HEK293 (cell line): ENCODE results near the gene EFNB1.

Experiments used
- ZFP37 ChIP-seq: fragments of 450-650 bp; formaldehyde crosslinking; IDR thresholded peaks from 2 replicates; pipeline ENCODE4 v1.5.1; 2016; ENCODE audit warnings: missing biosample characterization, missing genetic modification characterization
- ZNF274 ChIP-seq, 2 experiments: fragments of 200-500 bp in 1 of 2; fragments of 450-650 bp in 1 of 2; sonication (Bioruptor generic) in 1 of 2; formaldehyde crosslinking in 1 of 2; IDR thresholded peaks; 2 replicates each; pipeline versions ENCODE4 v1.5.1 to v1.6.1; 2014 to 2016; ENCODE audit warnings: borderline replicate concordance in 1 of 2, inconsistent platforms in 1 of 2, low read length in 1 of 2, missing biosample characterization in 1 of 2, missing genetic modification characterization in 1 of 2
- TF ChIP-seq, protein P1 (sequence below): fragments of 450-650 bp; formaldehyde crosslinking; IDR thresholded peaks from 2 replicates; pipeline ENCODE4 v1.5.1; 2016; ENCODE audit warnings: missing biosample characterization, missing genetic modification characterization

DNA sequence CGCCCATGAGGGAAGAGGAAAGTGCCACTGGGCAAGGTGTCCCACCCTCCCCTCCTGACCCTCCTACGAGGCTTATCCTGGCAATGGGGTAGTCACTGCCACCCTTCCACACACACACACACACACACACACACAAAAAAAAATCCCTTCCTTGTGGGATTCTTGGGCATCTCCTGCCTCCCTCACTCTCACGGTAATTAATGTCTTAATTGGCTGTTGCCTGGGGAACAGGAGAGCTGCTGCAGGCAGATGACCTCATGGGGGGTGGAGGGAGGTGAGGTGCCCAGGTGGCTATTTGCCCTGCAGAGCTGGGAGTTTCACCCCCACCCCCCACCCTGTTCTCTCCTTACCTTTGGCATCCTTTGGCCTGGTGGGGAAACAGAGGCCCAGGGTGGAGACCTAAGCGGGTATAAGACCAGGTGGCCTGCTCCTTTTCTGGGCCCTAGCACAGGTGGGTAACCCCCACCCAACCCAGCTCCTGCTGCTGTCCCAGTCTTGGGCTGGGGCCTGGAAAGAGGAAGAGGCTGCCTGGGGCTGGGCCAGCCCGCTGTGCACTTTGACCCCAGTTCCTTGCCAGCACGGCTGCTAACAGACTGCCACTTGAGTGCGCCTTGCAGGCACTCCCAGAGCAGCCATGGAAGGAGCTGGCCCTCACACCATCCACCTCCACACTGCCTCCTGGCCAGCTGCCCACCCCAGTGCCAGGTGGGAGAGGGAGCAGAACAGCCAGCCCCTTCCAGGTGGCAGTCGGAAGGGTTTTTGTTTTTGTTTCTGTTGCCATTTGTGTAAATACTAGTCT is 12.6 kb downstream of the EFNB1 start:
- TF ChIP-seq ZNF274 (IDR thresholded peaks at IDR 0.05; ENCODE audit: low read length) (no peak), ZNF274 (tag by site-specific recombination; IDR thresholded peaks at IDR 0.05; ENCODE audit: borderline replicate concordance) (no peak), ZFP37 (tag by site-specific recombination) (no peak)
- TF ChIP-seq, protein P1, sequence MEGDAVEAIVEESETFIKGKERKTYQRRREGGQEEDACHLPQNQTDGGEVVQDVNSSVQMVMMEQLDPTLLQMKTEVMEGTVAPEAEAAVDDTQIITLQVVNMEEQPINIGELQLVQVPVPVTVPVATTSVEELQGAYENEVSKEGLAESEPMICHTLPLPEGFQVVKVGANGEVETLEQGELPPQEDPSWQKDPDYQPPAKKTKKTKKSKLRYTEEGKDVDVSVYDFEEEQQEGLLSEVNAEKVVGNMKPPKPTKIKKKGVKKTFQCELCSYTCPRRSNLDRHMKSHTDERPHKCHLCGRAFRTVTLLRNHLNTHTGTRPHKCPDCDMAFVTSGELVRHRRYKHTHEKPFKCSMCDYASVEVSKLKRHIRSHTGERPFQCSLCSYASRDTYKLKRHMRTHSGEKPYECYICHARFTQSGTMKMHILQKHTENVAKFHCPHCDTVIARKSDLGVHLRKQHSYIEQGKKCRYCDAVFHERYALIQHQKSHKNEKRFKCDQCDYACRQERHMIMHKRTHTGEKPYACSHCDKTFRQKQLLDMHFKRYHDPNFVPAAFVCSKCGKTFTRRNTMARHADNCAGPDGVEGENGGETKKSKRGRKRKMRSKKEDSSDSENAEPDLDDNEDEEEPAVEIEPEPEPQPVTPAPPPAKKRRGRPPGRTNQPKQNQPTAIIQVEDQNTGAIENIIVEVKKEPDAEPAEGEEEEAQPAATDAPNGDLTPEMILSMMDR (tag by site-specific recombination): no peak
